ENCODE data around the gene ABHD18.
"Not testable (repeated sequence)": the region's sequence is repeated elsewhere in the genome, so short reads cannot be mapped to it uniquely, and the experiment has no call there.

The ABHD18 gene

GRCh38 chr4:127995776-127996175 is 30.6 kb downstream of the ABHD18 start:
- no peak for DNase-seq

GRCh38 chr4:127996521-127996920 is 31.3 kb downstream of the ABHD18 start:
- not testable (repeated sequence) for DNase-seq

GRCh38 chr4:127997534-127998388 is 32.6 kb downstream of the ABHD18 start:
- peak; percentile 27 for DNase-seq

GRCh38 chr4:128006592-128006991 is 41.4 kb downstream of the ABHD18 start:
- no peak for DNase-seq

GRCh38 chr4:128009428-128009827 is 44.2 kb downstream of the ABHD18 start:
- DNase-seq = no peak

- DNase-seq = no peak
Measured at GRCh38 chr4:128025319-128025718, 60.1 kb downstream of the ABHD18 start.

- DNase-seq = no peak
Measured at GRCh38 chr4:128029907-128030306, 64.7 kb downstream of the ABHD18 start.

GRCh38 chr4:128031756-128032384 is 66.7 kb downstream of the ABHD18 start:
- DNase-seq = no peak

GRCh38 chr4:128039568-128039967 is 74.4 kb downstream of the ABHD18 start:
- DNase-seq = no peak

- DNase-seq = not testable (repeated sequence)
Measured at GRCh38 chr4:128047019-128047418, 81.8 kb downstream of the ABHD18 start.

- DNase-seq = not testable (repeated sequence)
Measured at GRCh38 chr4:128047514-128047913, 82.3 kb downstream of the ABHD18 start.

GRCh38 chr4:128051229-128051628 is 86.0 kb downstream of the ABHD18 start:
- DNase-seq = not testable (repeated sequence)

GRCh38 chr4:128054907-128055306 is 89.7 kb downstream of the ABHD18 start:
- not testable (repeated sequence) for DNase-seq

GRCh38 chr4:128055441-128056206 is 90.4 kb downstream of the ABHD18 start:
- DNase-seq = not testable (repeated sequence)

GRCh38 chr4:128056396-128056795 is 91.2 kb downstream of the ABHD18 start:
- DNase-seq = no peak

GRCh38 chr4:128060121-128060698 is 95.0 kb downstream of the ABHD18 start:
- DNase-seq = peak; percentile 61

- peak; percentile 91 for DNase-seq
Measured at GRCh38 chr4:128060699-128061565, 95.7 kb downstream of the ABHD18 start, which contains the start of gene LARP1B. TSS of gene LARP1B (plus strand) at chr4:128061312. CDS start at chr4:128074952, 13,640 bp downstream.

- peak; percentile 38 for DNase-seq
Measured at GRCh38 chr4:128061566-128062536, 96.6 kb downstream of the ABHD18 start.

- DNase-seq = not testable (repeated sequence)
Measured at GRCh38 chr4:128066453-128066820, 101.2 kb downstream of the ABHD18 start.

GRCh38 chr4:128068918-128069317 is 103.7 kb downstream of the ABHD18 start:
- DNase-seq = no peak

GRCh38 chr4:128076464-128076863 is 111.3 kb downstream of the ABHD18 start:
- no peak for DNase-seq
